Measurements from ENCODE around the gene MGAM2.

The MGAM2 gene

GRCh38 chr7:142085428-142085827, 26.1 kb upstream of the MGAM2 start:
- H3K9me3 Mint-ChIP-seq: no peaks in the 10 kb centered on the region
- no peak overlapping the region for H3K27ac Mint-ChIP-seq
- TF ChIP-seq, protein P1, sequence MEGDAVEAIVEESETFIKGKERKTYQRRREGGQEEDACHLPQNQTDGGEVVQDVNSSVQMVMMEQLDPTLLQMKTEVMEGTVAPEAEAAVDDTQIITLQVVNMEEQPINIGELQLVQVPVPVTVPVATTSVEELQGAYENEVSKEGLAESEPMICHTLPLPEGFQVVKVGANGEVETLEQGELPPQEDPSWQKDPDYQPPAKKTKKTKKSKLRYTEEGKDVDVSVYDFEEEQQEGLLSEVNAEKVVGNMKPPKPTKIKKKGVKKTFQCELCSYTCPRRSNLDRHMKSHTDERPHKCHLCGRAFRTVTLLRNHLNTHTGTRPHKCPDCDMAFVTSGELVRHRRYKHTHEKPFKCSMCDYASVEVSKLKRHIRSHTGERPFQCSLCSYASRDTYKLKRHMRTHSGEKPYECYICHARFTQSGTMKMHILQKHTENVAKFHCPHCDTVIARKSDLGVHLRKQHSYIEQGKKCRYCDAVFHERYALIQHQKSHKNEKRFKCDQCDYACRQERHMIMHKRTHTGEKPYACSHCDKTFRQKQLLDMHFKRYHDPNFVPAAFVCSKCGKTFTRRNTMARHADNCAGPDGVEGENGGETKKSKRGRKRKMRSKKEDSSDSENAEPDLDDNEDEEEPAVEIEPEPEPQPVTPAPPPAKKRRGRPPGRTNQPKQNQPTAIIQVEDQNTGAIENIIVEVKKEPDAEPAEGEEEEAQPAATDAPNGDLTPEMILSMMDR (IDR thresholded peaks at IDR 0.05): no peak
- no peak for DNase-seq
- no peak overlapping the region for H3K4me3 Mint-ChIP-seq
- peaks cover 4% of the 10 kb centered on the region for H3K27me3 Mint-ChIP-seq (ENCODE audit: low read depth, poor library complexity)
- no peaks in the 10 kb centered on the region for H3K36me3 Mint-ChIP-seq (ENCODE audit: low read depth)
- no peaks in the 10 kb centered on the region for H3K4me1 Mint-ChIP-seq

GRCh38 chr7:142088022-142088714, 23.4 kb upstream of the MGAM2 start:
- TF ChIP-seq, protein P1 (IDR thresholded peaks at IDR 0.05): no peak
- no peak overlapping the region for H3K27ac Mint-ChIP-seq
- no peak for DNase-seq
- no peak overlapping the region for H3K4me3 Mint-ChIP-seq
- H3K4me1 Mint-ChIP-seq: no peaks in the 10 kb centered on the region
- no peaks in the 10 kb centered on the region for H3K9me3 Mint-ChIP-seq
- no peaks in the 10 kb centered on the region for H3K36me3 Mint-ChIP-seq (ENCODE audit: low read depth)
- H3K27me3 Mint-ChIP-seq (ENCODE audit: low read depth, poor library complexity): peaks cover 4% of the 10 kb centered on the region

DNA sequence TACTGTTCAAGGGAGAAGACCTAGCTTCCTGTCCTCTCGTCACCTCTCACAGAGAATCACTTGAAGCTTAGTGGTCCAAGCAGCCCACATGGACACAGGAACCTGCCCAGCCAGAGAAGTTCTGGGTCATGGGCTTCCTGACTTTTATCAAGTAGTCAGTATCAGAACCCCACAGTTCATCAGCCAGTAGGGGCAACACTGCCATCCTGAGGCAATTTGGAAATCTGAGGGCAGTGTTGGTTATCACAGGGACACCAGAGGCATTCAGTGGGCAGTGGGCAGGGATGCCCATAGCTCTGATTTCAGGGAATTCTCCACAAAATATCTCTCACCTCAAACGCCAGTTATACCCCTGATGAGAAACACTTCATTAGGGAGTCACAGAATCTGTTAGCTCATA, 22.5 kb upstream of the MGAM2 start:
- H3K36me3 Mint-ChIP-seq (ENCODE audit: low read depth): no peaks in the 10 kb centered on the region
- no peak overlapping the region for H3K27ac Mint-ChIP-seq
- TF ChIP-seq, protein P1 (IDR thresholded peaks at IDR 0.05): no peak
- H3K4me3 Mint-ChIP-seq: no peak overlapping the region
- no peaks in the 10 kb centered on the region for H3K9me3 Mint-ChIP-seq
- no peak for DNase-seq
- peaks cover 4% of the 10 kb centered on the region for H3K27me3 Mint-ChIP-seq (ENCODE audit: low read depth, poor library complexity)
- no peaks in the 10 kb centered on the region for H3K4me1 Mint-ChIP-seq

GRCh38 chr7:142091961-142092360, 19.6 kb upstream of the MGAM2 start:
- no peaks in the 10 kb centered on the region for H3K9me3 Mint-ChIP-seq
- DNase-seq: no peak
- peaks cover 7% of the 10 kb centered on the region for H3K27me3 Mint-ChIP-seq (ENCODE audit: low read depth, poor library complexity)
- no peak overlapping the region for H3K27ac Mint-ChIP-seq
- H3K4me3 Mint-ChIP-seq: no peak overlapping the region
- no peaks in the 10 kb centered on the region for H3K4me1 Mint-ChIP-seq
- no peaks in the 10 kb centered on the region for H3K36me3 Mint-ChIP-seq (ENCODE audit: low read depth)
- TF ChIP-seq, protein P1 (IDR thresholded peaks at IDR 0.05): no peak

GRCh38 chr7:142094861-142095260, 16.7 kb upstream of the MGAM2 start:
- H3K4me3 Mint-ChIP-seq: no peak overlapping the region
- no peaks in the 10 kb centered on the region for H3K36me3 Mint-ChIP-seq (ENCODE audit: low read depth)
- H3K4me1 Mint-ChIP-seq: no peaks in the 10 kb centered on the region
- H3K27ac Mint-ChIP-seq: no peak overlapping the region
- DNase-seq: no peak
- TF ChIP-seq, protein P1 (IDR thresholded peaks at IDR 0.05): no peak
- peaks cover 9% of the 10 kb centered on the region for H3K27me3 Mint-ChIP-seq (ENCODE audit: low read depth, poor library complexity)
- H3K9me3 Mint-ChIP-seq: no peaks in the 10 kb centered on the region

DNA sequence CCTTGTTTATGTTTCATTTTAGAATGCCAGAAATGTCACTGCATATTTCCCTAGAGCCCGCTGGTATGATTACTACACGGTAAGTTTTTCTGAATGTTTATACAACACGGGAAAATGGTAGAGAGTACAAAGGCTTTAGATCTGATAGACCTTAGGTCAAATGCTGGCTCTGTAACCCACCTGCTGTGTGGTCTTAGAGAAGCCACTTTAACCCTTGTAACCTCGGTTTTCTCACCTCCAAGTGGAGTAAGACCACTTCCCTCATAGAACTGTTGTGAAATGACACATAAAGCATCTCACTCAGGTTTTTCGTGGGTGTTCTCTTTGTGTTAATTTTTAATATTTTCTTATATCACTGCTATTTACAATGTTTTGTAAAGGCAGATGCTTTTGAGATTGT, 13.9 kb upstream of the MGAM2 start:
- Mint-ChIP-seq H3K36me3 (ENCODE audit: low read depth) (no peaks in the 10 kb centered on the region), H3K27me3 (ENCODE audit: low read depth, poor library complexity) (peaks cover 9% of the 10 kb centered on the region), H3K4me3 (no peak overlapping the region), H3K4me1 (no peaks in the 10 kb centered on the region), H3K9me3 (no peaks in the 10 kb centered on the region), H3K27ac (no peak overlapping the region)
- TF ChIP-seq, protein P1 (IDR thresholded peaks at IDR 0.05): no peak
- DNase-seq: no peak
